Measurements from ENCODE around the gene USF1. TPM values are rescaled to one million over a fixed set of nuclear protein-coding genes. Genes with fewer than 3 reads are reported as not detected.

Gene USF1
- total and polyA plus RNA-seq, 9 of the 15 experiments (the other 6 are each of a cell fraction or from before 2014, with no cell fraction given), result 7.4 to 60.2 (median 54.2) TPM

DNA sequence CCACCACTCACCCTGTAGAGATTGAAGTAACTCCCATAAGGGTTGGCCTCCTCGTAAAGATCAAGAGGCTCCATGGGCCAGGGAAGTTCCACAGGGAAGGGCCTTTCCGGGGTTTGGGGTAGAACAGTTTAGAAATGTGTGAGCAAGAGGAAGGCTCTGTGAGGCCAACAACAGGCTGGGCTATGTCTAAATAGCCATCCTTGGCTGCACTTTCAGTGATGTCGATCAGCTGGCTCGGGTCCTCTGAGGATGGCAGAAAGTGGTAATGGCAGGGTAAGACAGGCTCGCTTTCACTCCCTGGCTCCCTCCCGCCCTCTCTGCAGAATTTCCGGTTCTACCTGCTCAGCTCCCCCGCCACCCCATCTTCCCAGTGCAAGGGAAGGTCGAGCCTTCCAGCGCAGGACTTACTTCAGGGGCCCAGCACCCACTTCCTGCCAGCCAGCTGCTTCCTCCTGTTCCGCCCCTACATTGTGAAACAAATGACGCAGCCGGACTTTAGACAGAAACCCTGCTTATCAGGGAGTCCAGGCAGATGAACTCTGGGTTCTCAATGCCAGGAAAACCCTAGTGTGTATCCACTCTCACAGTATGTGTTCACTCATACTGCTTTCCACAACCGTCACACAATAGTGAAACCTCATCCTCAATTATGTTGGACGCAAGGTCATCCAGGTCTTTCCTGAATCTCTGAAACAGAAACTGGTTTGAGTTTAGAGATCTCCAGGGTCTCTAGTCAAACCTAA, 32.1 kb downstream of the USF1 start (continued):
- TF ChIP-seq ZNF212 (CRISPR knock-in tag; IDR thresholded peaks at IDR 0.05) (no peak), EHMT2 (IDR thresholded peaks at IDR 0.05) (no peak; the same call in 1 of the 2 replicates), ZNF586 (CRISPR knock-in tag; conservative IDR thresholded peaks at IDR 0.05) (no peak), SAFB2 (IDR thresholded peaks at IDR 0.05; ENCODE audit: borderline replicate concordance, low read depth, low read length, severe bottlenecking) (no peak), STAG1 (CRISPR knock-in tag; IDR thresholded peaks at IDR 0.05; ENCODE audit: borderline replicate concordance) (no peak), PHTF2 (CRISPR knock-in tag; IDR thresholded peaks at IDR 0.05) (no peak), ZBED1 (IDR thresholded peaks at IDR 0.05) (peak; percentile 82; the same call in 1 of the 2 replicates), ZNF41 (CRISPR knock-in tag; conservative IDR thresholded peaks at IDR 0.05) (no peak; the same call in 1 of the 2 replicates), CEBPB (tag; IDR thresholded peaks at IDR 0.05) (peak; percentile 99), ELF4 (CRISPR knock-in tag; IDR thresholded peaks at IDR 0.05) (peak; percentile 72; the same call in 1 of the 2 replicates), ZNF274 (IDR thresholded peaks at IDR 0.05; ENCODE audit: borderline replicate concordance, low read depth, low read length) (no peak), SMARCA5 (IDR thresholded peaks at IDR 0.05) (no peak; the same call in 1 of the 2 replicates), MEF2A (IDR thresholded peaks at IDR 0.05; ENCODE audit: control insufficient read depth, low read depth, low read length) (no peak), PPARD (CRISPR knock-in tag; IDR thresholded peaks at IDR 0.05) (no peak), MTA1 (IDR thresholded peaks at IDR 0.05; ENCODE audit: borderline replicate concordance) (peak; percentile 67), NFE2 (IDR thresholded peaks at IDR 0.05; ENCODE audit: low read depth) (peak; percentile 83), MED1 (CRISPR knock-in tag; IDR thresholded peaks at IDR 0.05; ENCODE audit: borderline replicate concordance) (no peak)
- TF ChIP-seq, protein P1, sequence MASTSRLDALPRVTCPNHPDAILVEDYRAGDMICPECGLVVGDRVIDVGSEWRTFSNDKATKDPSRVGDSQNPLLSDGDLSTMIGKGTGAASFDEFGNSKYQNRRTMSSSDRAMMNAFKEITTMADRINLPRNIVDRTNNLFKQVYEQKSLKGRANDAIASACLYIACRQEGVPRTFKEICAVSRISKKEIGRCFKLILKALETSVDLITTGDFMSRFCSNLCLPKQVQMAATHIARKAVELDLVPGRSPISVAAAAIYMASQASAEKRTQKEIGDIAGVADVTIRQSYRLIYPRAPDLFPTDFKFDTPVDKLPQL (IDR thresholded peaks at IDR 0.05; ENCODE audit: extremely low read depth, insufficient read length), result no peak
- TF ChIP-seq, protein P2, sequence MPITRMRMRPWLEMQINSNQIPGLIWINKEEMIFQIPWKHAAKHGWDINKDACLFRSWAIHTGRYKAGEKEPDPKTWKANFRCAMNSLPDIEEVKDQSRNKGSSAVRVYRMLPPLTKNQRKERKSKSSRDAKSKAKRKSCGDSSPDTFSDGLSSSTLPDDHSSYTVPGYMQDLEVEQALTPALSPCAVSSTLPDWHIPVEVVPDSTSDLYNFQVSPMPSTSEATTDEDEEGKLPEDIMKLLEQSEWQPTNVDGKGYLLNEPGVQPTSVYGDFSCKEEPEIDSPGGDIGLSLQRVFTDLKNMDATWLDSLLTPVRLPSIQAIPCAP (CRISPR knock-in tag; IDR thresholded peaks at IDR 0.05; ENCODE audit: borderline replicate concordance), result no peak
- TF ChIP-seq, protein P3, sequence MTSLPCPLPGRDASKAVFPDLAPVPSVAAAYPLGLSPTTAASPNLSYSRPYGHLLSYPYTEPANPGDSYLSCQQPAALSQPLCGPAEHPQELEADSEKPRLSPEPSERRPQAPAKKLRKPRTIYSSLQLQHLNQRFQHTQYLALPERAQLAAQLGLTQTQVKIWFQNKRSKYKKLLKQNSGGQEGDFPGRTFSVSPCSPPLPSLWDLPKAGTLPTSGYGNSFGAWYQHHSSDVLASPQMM (CRISPR knock-in tag; IDR thresholded peaks at IDR 0.05), result no peak
- TF ChIP-seq, protein P4, sequence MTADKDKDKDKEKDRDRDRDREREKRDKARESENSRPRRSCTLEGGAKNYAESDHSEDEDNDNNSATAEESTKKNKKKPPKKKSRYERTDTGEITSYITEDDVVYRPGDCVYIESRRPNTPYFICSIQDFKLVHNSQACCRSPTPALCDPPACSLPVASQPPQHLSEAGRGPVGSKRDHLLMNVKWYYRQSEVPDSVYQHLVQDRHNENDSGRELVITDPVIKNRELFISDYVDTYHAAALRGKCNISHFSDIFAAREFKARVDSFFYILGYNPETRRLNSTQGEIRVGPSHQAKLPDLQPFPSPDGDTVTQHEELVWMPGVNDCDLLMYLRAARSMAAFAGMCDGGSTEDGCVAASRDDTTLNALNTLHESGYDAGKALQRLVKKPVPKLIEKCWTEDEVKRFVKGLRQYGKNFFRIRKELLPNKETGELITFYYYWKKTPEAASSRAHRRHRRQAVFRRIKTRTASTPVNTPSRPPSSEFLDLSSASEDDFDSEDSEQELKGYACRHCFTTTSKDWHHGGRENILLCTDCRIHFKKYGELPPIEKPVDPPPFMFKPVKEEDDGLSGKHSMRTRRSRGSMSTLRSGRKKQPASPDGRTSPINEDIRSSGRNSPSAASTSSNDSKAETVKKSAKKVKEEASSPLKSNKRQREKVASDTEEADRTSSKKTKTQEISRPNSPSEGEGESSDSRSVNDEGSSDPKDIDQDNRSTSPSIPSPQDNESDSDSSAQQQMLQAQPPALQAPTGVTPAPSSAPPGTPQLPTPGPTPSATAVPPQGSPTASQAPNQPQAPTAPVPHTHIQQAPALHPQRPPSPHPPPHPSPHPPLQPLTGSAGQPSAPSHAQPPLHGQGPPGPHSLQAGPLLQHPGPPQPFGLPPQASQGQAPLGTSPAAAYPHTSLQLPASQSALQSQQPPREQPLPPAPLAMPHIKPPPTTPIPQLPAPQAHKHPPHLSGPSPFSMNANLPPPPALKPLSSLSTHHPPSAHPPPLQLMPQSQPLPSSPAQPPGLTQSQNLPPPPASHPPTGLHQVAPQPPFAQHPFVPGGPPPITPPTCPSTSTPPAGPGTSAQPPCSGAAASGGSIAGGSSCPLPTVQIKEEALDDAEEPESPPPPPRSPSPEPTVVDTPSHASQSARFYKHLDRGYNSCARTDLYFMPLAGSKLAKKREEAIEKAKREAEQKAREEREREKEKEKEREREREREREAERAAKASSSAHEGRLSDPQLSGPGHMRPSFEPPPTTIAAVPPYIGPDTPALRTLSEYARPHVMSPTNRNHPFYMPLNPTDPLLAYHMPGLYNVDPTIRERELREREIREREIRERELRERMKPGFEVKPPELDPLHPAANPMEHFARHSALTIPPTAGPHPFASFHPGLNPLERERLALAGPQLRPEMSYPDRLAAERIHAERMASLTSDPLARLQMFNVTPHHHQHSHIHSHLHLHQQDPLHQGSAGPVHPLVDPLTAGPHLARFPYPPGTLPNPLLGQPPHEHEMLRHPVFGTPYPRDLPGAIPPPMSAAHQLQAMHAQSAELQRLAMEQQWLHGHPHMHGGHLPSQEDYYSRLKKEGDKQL (CRISPR knock-in tag; IDR thresholded peaks at IDR 0.05; ENCODE audit: borderline replicate concordance), result no peak
